Daoy (cell line): ENCODE measurements around the gene RNF227. TPM values are rescaled to one million over a fixed set of nuclear protein-coding genes. Genes with fewer than 3 reads are reported as not detected.
"Not testable (repeated sequence)": the region's sequence is repeated elsewhere in the genome, so short reads cannot be mapped to it uniquely, and the experiment has no call there.

Source experiments
- DNase-seq: peaks from one replicate; pipeline ENCODE4 v3.0.0-alpha.2; 2015; ENCODE audit warnings: low read depth
- total RNA-seq: library from RNA; depleted of rRNA; stranded (reverse); fragments of >200 nt; shearing (Covaris generic); gene quantifications from 2 replicates; pipeline ENCODE4 v1.2.3, GENCODE V29; 2014; rRNA removed

Gene RNF227
- 0.54 and 1.6 TPM in 2 replicates for total RNA-seq

DNA sequence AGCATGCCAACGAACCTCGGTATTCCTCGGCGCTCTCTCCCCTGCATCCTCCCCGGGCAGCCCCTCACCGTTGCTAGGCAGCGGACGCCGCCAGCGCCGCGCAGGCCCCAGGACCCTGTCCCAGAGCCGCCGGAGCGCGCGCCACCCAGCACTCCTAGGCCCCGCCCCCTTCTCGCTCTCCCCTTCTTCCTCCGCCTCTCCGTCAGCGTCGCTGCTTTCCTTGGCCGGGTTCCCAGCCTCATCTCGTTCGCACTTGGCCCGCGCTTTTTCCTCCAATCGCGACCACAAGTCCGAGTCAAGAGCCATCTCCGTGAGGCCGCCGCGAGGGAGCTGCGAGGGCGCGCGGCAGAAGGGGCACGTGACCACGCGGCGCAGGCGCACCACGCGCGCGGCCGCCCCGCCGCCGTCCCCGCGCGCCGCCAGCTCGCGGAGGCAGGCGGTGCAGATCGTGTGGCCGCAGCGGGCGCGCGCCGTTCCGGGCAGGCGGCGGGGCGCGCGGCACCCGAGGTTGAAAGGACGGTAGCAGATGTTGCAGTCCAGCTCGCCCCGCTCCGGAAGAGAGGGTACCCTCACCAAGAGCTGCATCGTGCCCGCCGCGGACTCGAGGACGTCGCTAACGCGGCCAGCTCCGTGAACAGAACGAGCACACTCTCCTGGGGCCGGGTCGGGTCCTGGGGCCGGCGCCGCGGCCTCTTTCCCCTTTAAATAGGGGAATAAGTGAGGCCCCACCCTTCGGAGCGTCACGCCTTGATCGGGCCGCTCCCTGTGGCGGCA, at the start of gene RNF227:
RNF227 (minus strand) TSS at position 679 of the 774 bp plus-strand sequence; CDS start at position 585, 94 bp downstream.
- peak; percentile 94 for DNase-seq

DNA sequence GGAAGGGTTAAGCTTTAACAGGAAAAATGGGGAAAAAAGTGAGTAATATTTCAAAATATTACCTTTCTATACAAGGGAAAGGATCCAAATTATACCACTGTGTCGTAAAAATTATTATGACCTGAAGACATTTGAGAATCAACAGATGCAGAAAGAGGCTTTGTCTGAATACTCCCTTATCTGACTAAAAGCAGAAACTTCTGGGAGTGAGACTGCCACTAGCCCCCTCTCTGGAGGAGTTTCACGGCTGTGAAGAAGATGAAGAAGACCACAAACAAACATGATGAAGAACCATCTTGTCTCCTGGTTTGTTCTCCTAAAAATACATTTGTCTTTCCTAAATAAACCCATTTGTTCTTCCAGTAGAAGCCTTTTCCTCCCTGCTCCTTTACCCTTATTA, 45.3 kb upstream of the RNF227 start:
- no peak for DNase-seq

DNA sequence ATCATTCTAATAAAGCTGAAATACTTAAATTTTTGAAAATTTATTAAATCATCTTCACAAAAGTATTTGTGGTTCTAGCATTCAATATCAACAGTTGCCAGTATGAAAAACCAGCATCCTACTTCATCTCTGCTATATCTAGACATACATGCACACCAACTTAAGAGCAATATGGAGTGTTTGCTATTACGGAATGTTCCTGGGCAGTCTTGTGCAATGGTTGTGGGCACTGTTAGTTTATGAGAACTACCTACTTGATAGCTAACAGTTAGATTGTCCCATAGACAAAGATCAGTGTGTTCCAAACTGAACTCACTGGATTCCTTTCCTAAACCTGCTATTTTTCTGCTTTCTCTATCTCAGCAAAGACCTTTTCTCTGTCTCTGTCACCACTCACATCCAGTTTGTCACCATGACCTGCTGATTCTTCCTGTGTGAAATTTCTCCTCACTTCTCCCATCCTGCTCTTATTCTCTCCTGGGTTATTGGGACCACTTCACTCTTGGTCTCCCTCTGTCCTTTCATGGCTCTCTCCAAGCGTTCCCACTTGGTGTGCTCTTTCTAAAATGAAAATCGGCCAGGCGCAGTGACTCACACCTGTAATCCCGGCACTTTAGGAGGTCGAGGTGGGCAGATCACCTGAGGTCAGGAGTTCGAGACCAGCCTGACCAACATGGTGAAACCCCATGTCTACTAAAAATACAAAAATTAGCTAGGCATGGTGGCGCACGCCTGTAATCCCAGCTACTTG, 43.6 kb upstream of the RNF227 start:
- DNase-seq: no peak

DNA sequence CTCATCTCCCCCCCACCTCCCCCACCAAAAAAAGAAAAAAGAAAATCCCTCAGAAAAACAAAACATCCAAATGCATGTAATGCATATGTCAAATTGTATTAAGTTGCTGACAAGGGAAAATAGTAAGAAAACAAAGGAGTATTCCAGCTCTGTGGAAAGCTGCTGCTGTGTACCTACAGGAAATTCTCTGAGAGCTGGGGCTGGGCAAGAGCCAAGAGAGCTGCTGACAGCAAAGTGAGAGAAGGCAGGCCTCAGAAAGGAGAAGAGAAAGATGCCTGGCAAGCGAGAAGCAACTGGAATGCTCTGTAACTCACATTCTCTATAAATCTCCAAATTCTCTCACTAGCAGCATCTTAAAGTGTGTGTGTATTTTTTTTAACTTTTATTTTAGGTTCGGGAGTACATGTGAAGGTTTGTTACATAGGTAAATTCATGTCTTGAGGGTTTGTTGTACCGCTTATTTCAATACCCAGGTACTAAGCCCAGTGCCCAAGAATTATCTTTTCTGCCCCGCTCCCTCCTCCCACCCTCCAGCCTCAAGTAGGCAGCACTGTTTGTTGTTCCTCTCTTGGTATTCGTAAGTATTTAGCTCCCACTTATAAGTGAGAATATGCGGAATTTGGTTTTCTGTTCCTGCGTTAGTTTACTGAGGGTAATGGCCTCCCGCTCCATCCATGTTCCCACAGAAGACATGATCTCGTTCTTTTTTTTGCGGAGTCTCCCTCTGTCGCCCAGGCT, 40.3 kb upstream of the RNF227 start:
- DNase-seq: no peak

DNA sequence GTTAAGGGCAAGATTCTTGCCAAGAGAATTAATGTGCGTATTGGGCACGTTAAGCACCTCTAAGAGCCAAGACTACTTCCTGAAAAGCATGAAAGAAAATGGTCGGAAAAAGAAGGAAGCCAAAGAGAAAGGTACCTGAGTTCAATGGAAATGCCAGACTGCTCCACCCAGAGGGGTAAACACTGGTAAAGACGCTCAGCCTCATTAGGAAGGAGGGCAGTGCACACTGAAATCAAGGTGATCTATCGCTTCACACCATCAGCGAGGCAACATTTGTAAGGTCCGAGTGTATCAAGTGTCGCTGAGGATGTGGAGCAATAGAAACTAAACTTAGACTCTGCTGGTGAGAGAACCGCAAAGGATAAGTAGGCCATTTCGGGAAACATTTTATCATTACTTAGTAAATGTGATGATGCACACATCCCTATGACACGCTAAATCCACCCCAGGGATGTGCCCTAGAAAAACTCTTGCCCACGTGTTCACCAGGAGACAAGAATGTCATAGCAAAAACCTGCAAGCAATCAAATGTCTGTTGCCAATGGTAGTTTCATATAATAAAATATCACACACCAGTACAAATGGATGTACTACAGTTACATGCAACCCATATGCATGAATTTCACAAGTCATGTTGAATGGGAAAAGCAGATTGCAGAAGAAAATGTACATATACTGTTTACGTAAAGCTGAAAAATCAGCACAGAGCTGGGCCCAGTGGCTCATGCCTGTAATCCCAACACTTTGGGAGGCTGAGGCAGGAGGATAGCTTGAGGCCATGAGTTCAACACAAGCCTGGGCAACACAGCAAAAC, 39.5 kb upstream of the RNF227 start:
- DNase-seq: no peak

DNA sequence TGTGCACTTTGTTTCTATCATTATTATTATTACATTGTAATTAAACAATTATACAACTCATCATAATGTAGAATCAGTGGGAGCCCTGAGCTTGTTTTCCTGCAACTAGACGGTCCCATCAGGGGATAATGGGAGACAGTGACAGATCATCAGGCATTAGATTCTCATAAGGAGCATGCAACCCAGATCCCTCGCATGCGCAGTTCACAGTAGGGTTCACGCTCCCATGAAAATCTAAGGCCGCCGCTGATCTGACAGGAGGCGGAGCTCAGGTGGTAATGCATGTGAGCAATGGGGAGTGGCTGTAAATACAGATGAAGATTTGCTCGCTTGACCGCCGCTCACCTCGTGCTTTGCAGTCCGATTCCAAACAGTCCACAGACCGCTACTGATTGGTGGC, 37.2 kb upstream of the RNF227 start:
- DNase-seq: not testable (repeated sequence)

DNA sequence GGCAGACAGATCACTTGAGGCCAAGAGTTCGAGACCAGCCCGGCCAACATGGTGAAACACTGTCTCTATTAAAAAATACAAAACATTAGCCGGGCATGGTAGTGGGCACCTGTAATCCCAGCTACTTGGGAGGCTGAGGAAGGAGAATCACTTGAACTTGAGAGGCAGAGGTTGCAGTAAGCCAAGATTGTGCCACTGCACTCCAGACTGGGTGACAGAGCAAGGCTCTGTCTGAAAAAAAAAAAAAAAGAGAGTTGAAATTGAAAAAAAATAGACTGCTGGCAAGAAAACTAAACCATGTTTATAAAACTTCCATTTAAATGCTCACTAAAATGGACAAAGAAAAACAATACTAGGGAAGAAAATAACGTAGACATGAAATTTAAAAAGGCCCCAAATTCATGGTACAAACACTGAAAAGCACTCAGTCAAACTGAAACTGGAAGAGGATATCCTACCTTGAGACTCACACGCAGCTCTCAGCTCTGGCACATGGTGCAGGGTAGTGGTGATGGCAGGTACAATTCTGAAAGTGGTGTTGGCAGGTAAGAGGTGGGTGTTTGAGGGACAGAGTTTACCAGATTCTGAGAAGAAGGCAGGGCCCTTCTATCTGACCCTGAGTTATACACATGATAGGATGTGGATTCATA, 35.2 kb upstream of the RNF227 start:
- DNase-seq: no peak

DNA sequence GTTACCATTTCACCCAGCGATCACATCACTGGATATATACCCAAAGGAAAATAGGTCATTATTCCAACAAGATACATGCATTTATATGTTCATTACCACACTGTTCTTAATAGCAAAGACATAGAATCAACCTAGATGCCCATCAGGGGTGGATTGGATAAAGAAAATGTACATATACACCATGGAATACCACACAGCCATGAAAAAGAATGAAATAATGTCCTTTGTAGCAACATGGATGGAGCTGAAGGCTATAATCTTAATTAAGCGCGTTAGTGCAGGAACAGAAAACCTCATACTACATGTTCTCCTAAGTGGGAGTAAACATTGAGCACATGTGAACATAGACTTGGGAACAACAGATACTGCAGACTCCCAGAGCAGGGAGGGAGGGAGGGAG, 34.5 kb upstream of the RNF227 start:
- no peak for DNase-seq

DNA sequence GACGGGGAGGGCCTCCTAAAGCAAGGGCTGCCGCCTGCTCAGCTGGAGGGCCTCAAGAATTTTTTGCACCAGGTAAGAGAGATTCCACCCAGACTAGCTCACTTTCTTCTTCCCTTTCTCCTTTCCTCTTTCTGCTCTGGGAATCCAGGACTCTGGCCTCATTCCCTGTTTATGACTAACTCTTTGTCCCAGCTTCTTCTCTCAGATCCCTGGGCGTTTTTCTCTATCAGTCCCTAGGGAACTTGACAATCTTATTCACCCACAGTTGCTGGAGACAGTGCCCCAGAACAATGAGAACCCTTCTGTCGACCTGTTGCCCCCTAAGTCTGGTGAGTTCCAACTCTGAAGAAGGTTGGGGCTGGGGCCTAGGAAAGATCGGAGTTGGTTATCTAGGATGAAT, 31.6 kb upstream of the RNF227 start:
- no peak for DNase-seq

DNA sequence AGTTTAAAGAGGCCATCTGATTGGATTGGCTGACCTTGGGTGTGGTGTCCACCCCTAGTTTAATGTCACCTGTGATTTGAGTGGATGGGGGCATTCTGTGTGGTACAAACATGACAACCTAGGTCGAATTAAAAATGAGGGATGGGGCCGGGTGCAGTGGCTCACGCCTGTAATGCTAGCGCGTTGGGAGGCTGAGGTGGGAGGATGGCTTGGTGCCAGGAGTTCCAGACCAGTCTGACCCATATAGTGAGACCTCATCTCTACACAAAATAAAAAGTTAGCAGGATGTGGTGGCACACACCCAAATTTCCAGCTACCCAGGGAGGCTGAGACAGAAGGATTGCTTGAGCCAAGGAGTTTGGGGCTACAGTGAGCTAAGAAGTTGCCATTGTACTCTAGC, 30.4 kb upstream of the RNF227 start:
- DNase-seq: no peak

DNA sequence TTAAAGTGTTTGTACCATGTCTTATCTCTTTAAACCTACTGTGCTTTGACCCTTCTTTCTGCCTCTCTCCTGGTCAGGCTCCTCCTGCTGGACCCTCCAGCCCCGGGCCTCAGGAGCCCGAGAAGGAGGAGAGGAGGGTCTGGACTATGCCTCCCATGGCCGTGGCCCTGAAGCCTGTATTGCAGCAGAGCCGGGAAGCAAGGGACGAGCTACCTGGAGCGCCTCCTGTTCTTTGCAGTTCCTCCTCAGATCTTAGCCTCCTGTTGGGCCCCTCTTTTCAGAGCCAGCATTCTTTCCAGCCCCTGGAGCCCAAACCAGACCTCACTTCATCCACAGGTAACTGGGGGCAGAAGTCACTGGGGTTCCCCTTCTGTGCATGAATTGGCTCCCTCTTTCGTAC, 29.6 kb upstream of the RNF227 start:
- DNase-seq: no peak

DNA sequence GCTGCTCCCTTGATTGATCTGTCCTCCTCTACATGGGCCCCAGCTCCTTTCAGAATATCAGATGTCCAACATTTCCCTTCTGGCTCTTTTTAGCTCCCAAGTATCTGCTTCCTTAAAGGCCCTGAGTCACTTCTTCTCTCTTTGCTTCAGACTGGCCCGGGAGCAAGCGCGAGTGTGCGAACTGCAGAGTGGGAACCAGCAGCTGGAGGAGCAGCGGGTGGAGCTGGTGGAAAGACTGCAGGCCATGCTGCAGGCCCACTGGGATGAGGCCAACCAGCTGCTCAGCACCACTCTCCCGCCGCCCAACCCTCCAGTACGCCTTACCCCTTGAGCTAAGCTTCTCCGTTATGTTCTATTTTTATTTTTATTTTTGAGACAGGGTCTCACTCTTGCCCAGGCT, 28.2 kb upstream of the RNF227 start:
- DNase-seq: no peak

DNA sequence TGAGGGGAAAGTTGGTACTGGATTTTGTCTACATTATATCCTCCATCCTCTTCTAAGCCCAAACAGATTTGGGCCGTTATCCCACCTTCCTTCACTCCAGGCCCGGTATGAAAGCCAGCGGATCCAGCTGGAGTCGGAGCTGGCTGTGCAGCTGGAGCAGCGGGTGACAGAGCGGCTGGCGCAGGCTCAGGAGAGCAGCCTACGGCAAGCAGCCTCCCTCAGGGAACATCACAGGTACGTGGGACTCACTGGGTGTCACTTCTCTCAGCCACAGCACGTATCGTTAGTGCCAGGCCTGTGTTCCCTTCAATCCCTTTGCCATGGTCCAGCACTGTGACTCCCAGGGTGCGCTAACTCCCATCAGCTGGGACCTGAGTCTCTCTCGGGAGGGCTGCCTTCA, 27.2 kb upstream of the RNF227 start:
- no peak for DNase-seq

DNA sequence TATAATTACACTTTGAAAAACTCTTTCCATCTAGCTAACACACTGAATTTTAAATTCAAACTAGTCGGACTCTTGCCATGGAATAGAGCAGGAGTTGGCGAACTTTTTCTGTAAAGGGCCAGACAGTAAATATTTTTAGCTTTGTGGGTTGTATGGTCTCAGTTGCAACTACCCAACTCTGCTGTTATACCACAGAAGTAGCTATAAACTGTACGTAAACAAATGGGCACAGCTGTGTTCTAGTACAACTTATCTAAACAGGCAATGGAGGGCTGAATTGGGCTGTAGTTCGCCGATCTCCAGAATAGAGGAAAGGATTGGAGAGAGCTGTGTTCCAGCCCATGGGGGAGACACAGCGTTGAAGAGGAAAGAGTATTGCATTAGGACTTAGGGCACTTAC, 24.7 kb upstream of the RNF227 start:
- no peak for DNase-seq

DNA sequence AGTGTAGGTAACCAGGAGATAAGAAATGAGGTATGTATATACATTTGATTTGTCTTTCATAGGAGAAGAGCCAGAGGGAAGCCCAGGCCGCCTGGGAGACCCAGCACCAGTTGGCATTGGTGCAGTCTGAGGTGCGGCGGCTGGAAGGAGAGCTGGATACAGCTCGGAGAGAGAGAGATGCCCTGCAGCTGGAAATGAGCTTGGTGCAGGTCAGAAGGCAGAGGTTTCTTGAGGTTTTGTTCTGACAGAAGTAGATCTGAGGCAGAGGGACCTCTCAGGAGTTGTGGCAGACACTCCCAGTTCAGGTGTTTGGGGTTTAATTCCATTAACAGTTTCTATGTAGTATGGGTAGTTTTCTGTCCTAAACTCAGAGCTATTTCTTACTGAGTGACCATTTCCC, 23.9 kb upstream of the RNF227 start:
- no peak for DNase-seq

DNA sequence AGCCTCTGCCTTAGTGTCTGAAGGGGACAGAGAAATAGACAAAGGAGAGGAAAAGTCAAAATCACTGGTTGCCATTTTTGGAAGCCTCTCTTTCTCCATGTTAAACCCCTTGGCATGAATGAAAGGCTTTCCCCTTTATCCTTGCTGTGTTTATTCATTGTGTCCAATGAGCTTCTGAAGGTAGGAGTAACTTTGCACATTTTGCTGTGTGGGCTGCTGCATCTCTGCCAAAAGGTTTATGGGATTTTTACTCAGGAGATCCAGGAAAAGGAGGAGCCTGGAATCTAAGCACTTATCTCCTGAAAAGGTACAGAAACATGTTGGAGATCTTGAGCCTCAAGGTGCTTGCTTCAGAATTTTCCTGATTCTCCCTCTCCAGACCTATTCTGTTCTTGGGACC, 19.8 kb upstream of the RNF227 start:
- no peak for DNase-seq

DNA sequence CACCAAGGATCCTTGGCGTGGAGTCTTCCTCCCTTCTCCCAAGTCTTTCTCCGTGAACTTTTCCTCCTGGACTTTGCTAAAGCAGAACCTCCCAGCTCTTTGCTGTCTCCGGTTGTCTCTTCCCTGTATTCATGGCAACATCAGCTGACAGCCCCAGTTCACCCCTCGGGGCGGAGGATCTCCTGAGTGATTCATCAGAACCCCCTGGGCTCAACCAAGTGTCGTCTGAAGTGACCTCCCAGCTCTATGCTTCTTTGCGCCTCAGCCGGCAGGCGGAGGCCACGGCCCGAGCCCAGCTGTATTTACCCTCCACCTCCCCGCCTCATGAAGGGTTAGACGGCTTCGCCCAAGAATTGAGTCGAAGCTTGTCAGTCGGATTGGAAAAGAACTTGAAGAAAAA, 16.9 kb upstream of the RNF227 start:
- DNase-seq: peak; percentile 69

DNA sequence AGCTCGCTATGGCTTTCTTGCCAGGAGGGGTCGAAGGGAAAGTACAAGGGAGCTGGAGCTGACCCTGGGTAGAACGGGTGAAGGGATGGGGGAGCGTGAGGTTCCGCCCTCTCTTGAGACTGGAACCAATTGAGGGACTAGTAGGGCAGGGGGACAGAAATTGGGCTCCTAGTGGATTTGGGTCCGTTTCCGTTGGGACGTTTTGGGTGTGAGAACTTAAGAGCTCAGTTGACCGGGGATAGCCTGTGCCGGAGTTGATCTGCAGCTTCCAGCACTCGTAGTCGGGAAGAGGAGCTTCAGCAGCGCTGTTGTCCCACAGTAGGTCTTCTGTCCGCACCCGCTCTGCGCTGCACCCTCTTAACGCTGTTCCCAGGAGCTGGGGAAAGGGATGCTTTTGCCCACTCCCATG, 16.4 kb upstream of the RNF227 start:
- peak; percentile 9 for DNase-seq

DNA sequence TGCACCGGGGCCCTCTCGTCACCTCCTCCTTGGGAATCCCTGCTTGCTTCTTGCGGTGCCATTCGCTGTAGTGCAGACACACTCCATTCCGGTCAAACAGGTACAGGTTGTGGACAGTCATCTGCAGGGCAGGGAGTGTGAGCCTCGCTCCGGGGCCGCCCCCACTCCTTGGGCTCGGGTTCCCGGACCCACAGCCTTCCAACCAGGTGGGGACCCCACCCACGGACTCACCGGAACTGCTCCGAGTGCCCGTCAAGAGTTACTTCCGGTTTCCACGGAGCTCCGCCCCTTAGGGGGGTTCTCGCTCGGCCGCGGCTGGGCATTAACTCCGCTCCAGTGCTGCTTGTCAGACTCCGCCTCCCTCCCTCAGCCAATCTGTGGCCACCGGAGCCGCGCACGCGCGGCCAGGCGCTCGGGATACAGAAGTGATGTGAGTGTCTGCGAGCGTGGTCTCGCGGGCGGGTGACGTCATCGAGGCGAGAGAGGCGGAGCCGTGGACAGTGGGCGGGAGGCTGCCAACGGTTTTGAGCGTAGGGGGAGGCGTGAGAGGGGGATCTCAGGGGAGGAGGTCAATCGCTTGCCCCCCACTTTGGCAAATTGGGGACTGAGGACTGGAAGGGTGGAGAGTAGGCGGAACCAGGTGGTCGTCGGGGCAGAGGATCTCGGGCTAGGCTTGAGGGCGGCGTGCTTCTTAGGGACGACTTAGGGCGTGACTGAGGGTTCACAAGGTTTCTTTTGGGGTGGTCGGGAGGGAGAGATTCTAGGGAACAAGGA, 15.8 kb upstream of the RNF227 start, which contains the start of the genes CNTROB and TRAPPC1:
CNTROB (plus strand) TSS at position 498 of the 774 bp plus-strand sequence. CDS start 874 bp downstream, outside the sequence.
TRAPPC1 (minus strand) TSS at position 238 of the 774 bp plus-strand sequence; CDS start at position 121, 117 bp downstream.
- peak; percentile 98 for DNase-seq
